HG03095 (cell line): Measurements from ENCODE around the gene TARM1.

Source experiments
- ATAC-seq: cut with Tn5 transposase; IDR thresholded peaks from one replicate; pipeline ENCODE4 v1.9.1; 2021; ENCODE audit warnings: moderate library complexity; ENCODE audit not compliant: unreplicated experiment

TARM1 gene

GRCh38 chr19:54081032-54081431 lies at the start of gene TARM1:
Gene TARM1, minus strand, starts transcription at chr19:54081365. Its CDS starts 25 bp downstream, at chr19:54081340.
- no peak for ATAC-seq

GRCh38 chr19:54129617-54129996 lies 48.4 kb upstream of the TARM1 start:
- ATAC-seq = no peak

GRCh38 chr19:54128796-54129616 lies 47.8 kb upstream of the TARM1 start:
- no peak for ATAC-seq

DNA sequence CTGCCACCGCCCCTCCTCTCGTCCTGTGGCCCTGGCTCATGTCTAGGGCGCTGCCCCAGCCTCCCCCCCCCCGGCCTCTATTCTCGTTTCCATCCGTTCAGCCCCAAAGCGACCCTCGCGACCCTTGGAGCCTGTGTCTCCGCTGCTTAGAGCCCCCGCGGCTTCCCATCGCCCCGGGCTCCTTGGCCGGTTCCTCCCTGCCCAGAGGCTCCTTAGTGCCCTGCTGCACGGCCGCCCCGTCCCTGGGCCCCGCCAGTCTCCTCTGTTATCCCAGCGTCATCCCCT lies 47.2 kb upstream of the TARM1 start:
- no peak for ATAC-seq

DNA sequence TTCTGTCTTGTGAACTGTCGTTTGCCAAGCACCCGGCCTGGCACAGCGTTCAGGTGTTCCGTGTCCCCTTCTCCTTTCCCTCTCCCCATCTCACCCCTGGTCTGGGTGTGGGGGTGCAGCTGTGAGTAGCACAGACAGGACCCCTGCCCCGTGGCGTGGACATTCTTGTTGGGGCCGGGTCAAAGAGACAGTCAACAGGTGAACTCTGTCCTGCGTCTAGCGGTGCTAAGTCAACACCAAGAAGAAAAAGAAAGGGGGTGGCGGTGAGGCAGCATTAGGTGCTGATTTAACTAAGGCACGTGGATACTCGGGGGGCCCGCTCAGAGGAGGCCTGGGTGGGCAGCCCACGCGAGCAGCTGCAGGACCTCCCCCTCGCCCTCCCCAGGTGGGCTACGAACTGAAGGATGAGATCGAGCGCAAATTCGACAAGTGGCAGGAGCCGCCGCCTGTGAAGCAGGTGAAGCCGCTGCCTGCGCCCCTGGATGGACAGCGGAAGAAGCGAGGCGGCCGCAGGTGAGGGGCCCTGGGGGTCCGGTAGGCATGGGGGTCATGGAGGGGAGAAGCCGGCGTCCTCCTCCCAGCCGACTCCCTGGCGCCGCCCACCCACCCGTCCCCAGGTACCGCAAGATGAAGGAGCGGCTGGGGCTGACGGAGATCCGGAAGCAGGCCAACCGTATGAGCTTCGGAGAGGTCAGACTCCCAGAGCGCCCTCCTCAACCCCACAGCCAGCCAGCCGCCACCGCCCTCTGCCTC lies 46.7 kb upstream of the TARM1 start:
- no peak for ATAC-seq

GRCh38 chr19:54125713-54126112 lies 44.5 kb upstream of the TARM1 start:
- no peak for ATAC-seq

DNA sequence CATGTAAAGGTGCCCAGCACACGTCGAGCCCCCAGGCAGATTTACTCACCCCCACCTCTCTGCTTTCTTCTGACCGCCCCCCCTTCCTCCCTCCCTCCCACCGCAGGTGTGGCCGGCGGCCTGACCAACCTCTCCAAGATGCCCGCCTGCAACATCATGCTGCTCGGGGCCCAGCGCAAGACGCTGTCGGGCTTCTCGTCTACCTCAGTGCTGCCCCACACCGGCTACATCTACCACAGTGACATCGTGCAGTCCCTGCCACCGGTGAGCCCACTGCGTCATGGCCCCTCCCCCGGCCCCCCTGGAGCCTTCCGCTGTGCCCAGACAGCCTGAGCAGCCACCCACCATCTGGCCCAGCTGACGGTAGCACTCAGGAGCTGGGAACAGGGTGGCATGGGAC lies 43.2 kb upstream of the TARM1 start:
- ATAC-seq = no peak

DNA sequence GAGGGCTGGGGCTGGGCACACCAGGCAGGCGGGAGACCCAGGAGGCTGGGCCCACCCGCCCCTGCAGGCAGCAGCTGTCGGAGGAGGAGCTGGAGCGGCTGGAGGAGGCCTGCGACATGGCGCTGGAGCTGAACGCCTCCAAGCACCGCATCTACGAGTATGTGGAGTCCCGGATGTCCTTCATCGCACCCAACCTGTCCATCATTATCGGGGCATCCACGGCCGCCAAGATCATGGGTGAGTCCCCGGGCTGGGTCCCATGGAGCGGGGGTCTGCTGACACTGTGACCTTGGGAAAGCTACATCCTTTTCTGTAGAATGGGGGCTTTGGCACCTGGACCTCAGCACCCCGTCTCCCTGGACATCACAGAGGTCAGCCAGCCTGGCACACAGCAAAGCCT lies 42.5 kb upstream of the TARM1 start:
- no peak for ATAC-seq

DNA sequence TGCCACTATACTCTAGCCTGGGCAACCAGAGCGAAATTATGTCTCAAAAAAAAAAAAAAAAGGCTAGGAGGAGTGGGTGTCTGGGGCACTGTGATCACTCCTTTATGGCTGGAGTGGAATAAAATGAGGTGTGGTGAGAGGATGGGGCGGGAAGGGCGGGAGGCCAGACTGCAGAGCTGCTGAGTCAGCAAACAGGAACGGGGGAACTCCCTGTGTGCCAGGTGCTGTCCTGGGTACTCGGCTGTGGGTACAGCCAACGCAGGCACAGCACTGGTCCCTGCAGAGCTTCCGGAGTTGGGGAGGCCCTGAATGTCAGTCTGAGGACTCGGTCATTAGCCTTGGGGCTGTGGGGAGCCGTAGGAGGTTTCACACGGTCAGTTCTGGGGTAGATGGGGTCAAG lies 40.1 kb upstream of the TARM1 start:
- no peak for ATAC-seq

GRCh38 chr19:54115109-54116063 lies 34.2 kb upstream of the TARM1 start, which contains the start of the genes PRPF31 and TFPT:
Gene PRPF31, plus strand, starts transcription at chr19:54115754. Its CDS starts 2,525 bp downstream, at chr19:54118279.
Gene TFPT, minus strand, starts transcription at chr19:54115657. Its CDS starts 388 bp downstream, at chr19:54115269.
- ATAC-seq = peak; percentile 71

- ATAC-seq = peak; percentile 3
Measured at GRCh38 chr19:54114340-54115108, 33.4 kb upstream of the TARM1 start.

DNA sequence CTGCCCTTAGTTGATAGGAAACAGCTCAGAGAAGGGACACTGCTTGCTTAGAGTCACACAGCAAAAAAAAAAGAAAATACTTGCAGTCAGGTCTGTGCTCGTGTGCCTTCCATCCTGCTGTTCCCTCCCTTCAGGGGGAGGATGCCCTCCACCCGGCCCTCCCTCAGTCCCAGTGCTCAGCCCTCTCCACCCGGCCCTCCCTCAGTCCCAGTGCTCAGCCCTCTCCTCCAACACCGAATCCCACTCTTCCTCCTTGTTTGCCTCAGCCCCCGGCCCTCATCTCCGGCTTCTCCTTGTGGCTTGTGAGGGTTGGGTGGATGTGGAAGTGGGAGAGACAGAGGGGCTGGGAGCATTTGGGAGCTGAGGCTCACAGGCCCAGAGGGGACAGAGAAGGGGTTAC lies 28.5 kb upstream of the TARM1 start:
- ATAC-seq = no peak

- ATAC-seq = no peak
Measured at GRCh38 chr19:54108496-54108895, 27.3 kb upstream of the TARM1 start.

- no peak for ATAC-seq
Measured at GRCh38 chr19:54107876-54108490, 26.8 kb upstream of the TARM1 start.

DNA sequence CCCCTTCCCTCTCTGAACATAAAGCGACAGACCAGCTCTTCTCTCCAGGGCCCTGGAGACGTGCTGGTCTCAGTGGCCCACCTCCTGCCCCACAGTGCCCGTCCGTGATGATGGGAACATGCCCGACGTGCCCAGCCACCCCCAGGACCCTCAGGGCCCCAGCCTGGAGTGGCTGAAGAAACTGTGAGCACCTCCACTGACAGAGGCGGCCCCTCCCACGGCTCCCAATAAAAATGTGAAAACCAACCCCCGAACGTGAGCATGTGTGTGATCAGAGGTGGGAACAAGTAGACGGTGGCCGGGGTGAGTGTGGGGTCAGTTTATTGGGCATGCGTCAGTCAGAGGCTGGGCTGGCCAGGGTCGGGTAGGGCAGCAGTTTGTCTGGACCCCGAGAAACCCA lies 25.6 kb upstream of the TARM1 start:
- ATAC-seq = no peak

- no peak for ATAC-seq
Measured at GRCh38 chr19:54105796-54106195, 24.6 kb upstream of the TARM1 start.

DNA sequence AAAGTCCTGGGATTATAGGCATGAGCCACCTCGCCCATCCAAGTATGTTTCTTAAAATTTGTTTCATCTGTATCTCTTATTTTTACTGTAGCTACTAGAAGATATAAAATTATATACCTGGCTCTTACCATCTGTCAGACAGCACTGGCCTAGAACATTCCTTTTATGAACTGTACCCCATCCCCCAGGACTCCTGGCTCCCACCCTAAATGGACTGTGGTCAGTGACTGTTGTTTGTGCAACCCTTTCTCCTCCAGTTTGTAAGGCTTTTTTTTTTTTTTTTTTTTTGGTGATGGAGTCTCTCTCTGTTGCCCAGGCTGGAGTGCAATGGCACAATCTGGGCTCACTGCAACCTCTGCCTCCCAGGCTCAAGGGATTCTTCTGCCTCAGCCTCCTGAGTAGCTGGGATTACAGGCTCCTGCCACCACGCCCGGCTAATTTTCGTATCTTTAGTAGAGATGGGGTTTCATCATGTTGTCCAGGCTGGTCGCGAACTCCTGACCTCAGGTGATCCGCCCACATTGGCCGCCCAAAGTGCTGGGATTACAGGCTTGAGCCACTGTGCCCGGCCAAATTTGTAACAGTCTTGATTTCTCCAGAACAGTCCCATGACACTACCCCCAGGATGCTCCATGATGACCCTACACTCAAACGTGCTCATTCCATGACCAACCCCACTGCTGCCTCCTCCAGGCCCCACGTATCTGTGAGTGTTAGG lies 24.0 kb upstream of the TARM1 start:
- no peak for ATAC-seq

DNA sequence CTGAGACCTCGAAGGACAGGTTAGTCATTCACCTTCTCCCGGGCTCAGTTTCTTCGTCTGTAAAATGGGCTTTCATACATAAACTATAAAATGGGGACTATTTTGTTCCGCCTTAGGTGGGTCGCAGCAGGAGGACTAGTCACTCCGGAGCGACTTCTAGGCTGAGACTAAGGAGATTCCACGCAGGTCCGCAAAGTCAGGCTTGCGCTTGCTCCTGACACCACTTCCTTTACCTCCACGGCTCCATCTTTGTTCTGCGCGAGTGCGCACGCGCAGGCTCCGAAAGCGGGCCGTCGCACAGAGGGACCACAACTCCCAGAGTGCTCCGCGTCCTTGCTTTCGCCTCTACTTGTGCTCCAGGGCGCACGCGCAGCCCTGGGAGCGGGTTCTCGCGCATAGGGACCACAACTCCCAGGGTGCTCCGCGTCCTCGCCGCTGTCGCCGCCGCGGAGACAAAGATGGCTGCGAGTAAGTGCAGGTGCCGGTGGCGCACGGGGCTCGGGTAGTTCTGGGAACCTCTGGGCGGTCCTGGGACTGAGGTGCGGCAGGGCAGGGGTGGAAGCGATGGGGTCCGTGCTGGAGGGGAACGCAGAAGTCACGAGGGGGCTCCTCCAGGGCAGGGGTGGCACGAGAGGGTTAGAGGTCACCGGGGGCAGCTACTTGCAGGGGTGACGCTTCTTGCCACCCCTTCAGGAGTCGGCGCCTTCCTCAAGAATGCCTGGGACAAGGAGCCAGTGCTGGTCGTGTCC lies 21.4 kb upstream of the TARM1 start, which contains the start of gene NDUFA3:
Gene NDUFA3, plus strand, starts transcription at position 435 of the 749 bp plus-strand sequence. Its CDS starts 24 bp downstream, at position 459.
- ATAC-seq = peak; percentile 80
